Endothelial cell of umbilical vein (primary cell): Measurements from ENCODE around the gene SLC22A4.

Experiments used
- CTCF ChIP-seq, 2 donors: IDR thresholded peaks; 1 replicate in 1 of 2; 2 replicates in 1 of 2; pipeline ENCODE4 v1.5.1; 2011; ENCODE audit warnings: low read length in 2 of 2, mild to moderate bottlenecking in 2 of 2, moderate library complexity in 2 of 2, control low read depth in 1 of 2, inconsistent platforms in 1 of 2, low read depth in 1 of 2; ENCODE audit not compliant: insufficient read depth in 1 of 2; ENCODE audit errors: extremely low read depth in 1 of 2
- EZH2 ChIP-seq: IDR thresholded peaks from 2 replicates; pipeline ENCODE4 v1.6.1; 2012; ENCODE audit warnings: borderline replicate concordance, low read depth, mild to moderate bottlenecking, moderate library complexity, low read length, inconsistent platforms; ENCODE audit not compliant: severe bottlenecking
- JUN ChIP-seq: IDR thresholded peaks from 2 replicates; pipeline ENCODE4 v1.6.1; 2011; ENCODE audit warnings: borderline replicate concordance, low read depth; ENCODE audit not compliant: insufficient read length, insufficient read depth
- MAX ChIP-seq: IDR thresholded peaks from 2 replicates; pipeline ENCODE4 v1.6.1; 2011; ENCODE audit not compliant: insufficient read depth, insufficient read length
- MYC ChIP-seq: IDR thresholded peaks from one replicate; pipeline ENCODE4 v1.6.1; 2011; ENCODE audit warnings: mild to moderate bottlenecking, low read depth, low read length
- POLR2A ChIP-seq: IDR thresholded peaks from 2 replicates; pipeline ENCODE4 v1.6.1; 2012; ENCODE audit warnings: low read depth, mild to moderate bottlenecking, control low read depth, low read length
- POLR2AphosphoS5 ChIP-seq: IDR thresholded peaks from 2 replicates; pipeline ENCODE4 v1.6.1; 2012; ENCODE audit warnings: low read depth, mild to moderate bottlenecking, control low read depth, low read length, moderate library complexity; ENCODE audit not compliant: insufficient read depth

GRCh38 chr5:132270706-132271105, 23.5 kb upstream of the SLC22A4 start:
- TF ChIP-seq JUN (no peak), POLR2A (no peak), CTCF (IDR thresholded peaks at IDR 0.05; ENCODE audit: extremely low read depth in 1 of 2, insufficient read depth in 1 of 2, low read depth in 1 of 2, low read length in 2 of 2) (no peak), MAX (no peak), EZH2 (no peak), POLR2AphosphoS5 (no peak), MYC (no peak)
